CD14-positive monocyte (primary cell): ENCODE results near the gene TPD52L1. TPM values are rescaled to one million over a fixed set of nuclear protein-coding genes. Genes with fewer than 3 reads are reported as not detected.

Experiments
- DNase-seq, 3 donors: peaks; one replicate each; pipeline ENCODE4 v3.0.0-alpha.2; 2011 to 2022
- H2AFZ ChIP-seq: 2 replicates; pipeline ENCODE4 v1.6.0; 2012; ENCODE audit warnings: mild to moderate bottlenecking, low read depth, low read length, inconsistent platforms; ENCODE audit not compliant: insufficient read depth, poor library complexity, severe bottlenecking
- H3K27ac ChIP-seq, 2 donors: 1 replicate in 1 of 2; 2 replicates in 1 of 2; pipeline ENCODE4 v1.5.1; 2012 to 2013; ENCODE audit warnings: low read length in 2 of 2, control low read depth in 1 of 2, inconsistent platforms in 1 of 2, low read depth in 1 of 2, mild to moderate bottlenecking in 1 of 2
- H3K27me3 ChIP-seq, 2 donors: one replicate each; pipeline versions ENCODE4 v1.6.0 to v1.6.1; 2011 to 2013; ENCODE audit warnings: low read length in 2 of 2; ENCODE audit not compliant: control insufficient read depth in 2 of 2, insufficient read depth in 2 of 2
- H3K36me3 ChIP-seq, 2 donors: replicated peaks in 1 of 2; 1 replicate in 1 of 2; 2 replicates in 1 of 2; pipeline versions ENCODE4 v1.5.1 to v1.6.1; 2012 to 2013; ENCODE audit warnings: low read length in 2 of 2, control low read depth in 1 of 2, inconsistent platforms in 1 of 2, mild to moderate bottlenecking in 1 of 2; ENCODE audit not compliant: insufficient read depth in 2 of 2, control insufficient read depth in 1 of 2
- H3K4me1 ChIP-seq, 2 donors: 1 replicate in 1 of 2; 2 replicates in 1 of 2; pipeline versions ENCODE4 v1.5.1 to v1.6.1; 2012 to 2013; ENCODE audit warnings: low read length in 2 of 2, control low read depth in 1 of 2, inconsistent platforms in 1 of 2, mild to moderate bottlenecking in 1 of 2, moderate library complexity in 1 of 2; ENCODE audit not compliant: insufficient read depth in 2 of 2, control insufficient read depth in 1 of 2
- H3K4me2 ChIP-seq: replicated peaks from 2 replicates; pipeline ENCODE3; 2012; ENCODE audit warnings: low read length, moderate library complexity, mild to moderate bottlenecking; ENCODE audit not compliant: poor library complexity, severe bottlenecking; ENCODE audit errors: extremely low read depth
- H3K4me3 ChIP-seq, 3 experiments: fragments of 200-600 bp in 1 of 3; sonication (generic) in 1 of 3; replicated peaks in 1 of 3; 1 replicate in 2 of 3; 2 replicates in 1 of 3; pipeline ENCODE4 v1.5.1; 2011 to 2013; ENCODE audit warnings: low read length in 3 of 3, mild to moderate bottlenecking in 3 of 3, control low read depth in 2 of 3, low read depth in 2 of 3, inconsistent platforms in 1 of 3, moderate library complexity in 1 of 3
- H3K79me2 ChIP-seq: 2 replicates; pipeline ENCODE4 v1.6.0; 2012; ENCODE audit warnings: mild to moderate bottlenecking, control low read depth, inconsistent platforms, low read length, moderate library complexity; ENCODE audit not compliant: insufficient read depth
- H3K9ac ChIP-seq: 2 replicates; pipeline ENCODE4 v1.6.0; 2017; ENCODE audit warnings: low read length, mild to moderate bottlenecking; ENCODE audit not compliant: insufficient read depth, poor library complexity, severe bottlenecking
- H3K9me3 ChIP-seq, 2 donors: replicated peaks in 1 of 2; 1 replicate in 1 of 2; 2 replicates in 1 of 2; pipeline versions ENCODE4 v1.5.1 to v1.6.1; 2012 to 2013; ENCODE audit warnings: low read length in 2 of 2, control low read depth in 1 of 2; ENCODE audit not compliant: control insufficient read depth in 1 of 2, insufficient read depth in 1 of 2
- H4K20me1 ChIP-seq: 2 replicates; pipeline ENCODE4 v1.6.0; 2012; ENCODE audit warnings: mild to moderate bottlenecking, low read length, control low read depth, moderate library complexity; ENCODE audit not compliant: insufficient read depth
- H3K27ac Mint-ChIP-seq, 7 donors: one replicate each; pipeline ENCODE4 v1.8.0; 2020; ENCODE audit warnings: mild to moderate bottlenecking in 7 of 7, mixed read lengths in 7 of 7, moderate library complexity in 6 of 7, inconsistent platforms in 2 of 7
- H3K27me3 Mint-ChIP-seq, 3 donors: one replicate each; pipeline ENCODE4 v1.8.0; 2021 to 2022; ENCODE audit warnings: low read depth in 3 of 3, mild to moderate bottlenecking in 3 of 3, mixed read lengths in 3 of 3, moderate library complexity in 3 of 3, inconsistent platforms in 1 of 3
- H3K36me3 Mint-ChIP-seq, 2 donors: one replicate each; pipeline ENCODE4 v1.8.0; 2020; ENCODE audit warnings: mixed read lengths in 2 of 2, inconsistent platforms in 1 of 2, mild to moderate bottlenecking in 1 of 2
- H3K4me1 Mint-ChIP-seq: one replicate; pipeline ENCODE4 v1.8.0; 2020; ENCODE audit warnings: mild to moderate bottlenecking, mixed read lengths
- H3K4me3 Mint-ChIP-seq, 2 donors: one replicate each; pipeline ENCODE4 v1.8.0; 2020; ENCODE audit warnings: mild to moderate bottlenecking in 2 of 2, mixed read lengths in 2 of 2, moderate library complexity in 1 of 2
- H3K9me3 Mint-ChIP-seq, 7 donors: one replicate each; pipeline ENCODE4 v1.8.0; 2020 to 2022; ENCODE audit warnings: mixed read lengths in 7 of 7, mild to moderate bottlenecking in 6 of 7, moderate library complexity in 6 of 7, inconsistent platforms in 2 of 7
- CTCF ChIP-seq: fragments of 200-600 bp; IDR thresholded peaks from one replicate; pipeline ENCODE4 v1.8.0; 2022; ENCODE audit warnings: antibody characterized with exemption, mild to moderate bottlenecking
- WGBS: methylation state at CpG from one replicate; pipeline ENCODE4 v1.1.5; 2013; ENCODE audit warnings: missing lambda C conversion rate; ENCODE audit not compliant: insufficient coverage; 5-methylcytosine and 5-hydroxymethylcytosine counted together
- intact Hi-C, 2 donors: fragments of 100-400 bp; cut with micrococcal nuclease; formaldehyde crosslinking; loops; one replicate each; pipeline versions ENCODE4 v1.15.0 to v1.15.1; 2023
- polyA plus RNA-seq, 3 donors: library from polyadenylated mRNA; depleted of rRNA in 1 of 3; unstranded in 2 of 3; stranded (reverse) in 1 of 3; fragments of 300-500 nt in 2 of 3; fragments of >200 nt in 1 of 3; fragmentation: Illumina TruSeq in 2 of 3; gene quantifications; 1 replicate in 2 of 3; 2 replicates in 1 of 3; pipeline ENCODE4 v1.2.3, GENCODE V29; 2012 to 2021

The TPD52L1 gene
- polyA plus RNA-seq, 3 donors, result not detected

- H3K27me3 ChIP-seq, result no peaks in the 10 kb centered on the region
- intact Hi-C loops, result no loop called here
- no peaks in the 10 kb centered on the region for H3K36me3 Mint-ChIP-seq
- H3K4me1 Mint-ChIP-seq, result peaks cover 6% of the 10 kb centered on the region
- no CpG with 5 or more reads among the region's 1 CpG for WGBS
- H3K4me3 Mint-ChIP-seq, result no peak overlapping the region
- H3K9me3 Mint-ChIP-seq, result peaks cover 0 to 3% (median 0%) of the 10 kb centered on the region in 7 donors
- no peak overlapping the region for H3K4me3 ChIP-seq
- H3K9ac ChIP-seq, result no peak overlapping the region
- H3K4me1 ChIP-seq, result peaks cover 0 to 2% of the 10 kb centered on the region in 2 donors
- no peak overlapping the region for H3K27ac Mint-ChIP-seq
- TF ChIP-seq CTCF, result no peak
- no peak overlapping the region for H3K27ac ChIP-seq
- no peak for DNase-seq
- no peak overlapping the region for H2AFZ ChIP-seq
- H3K79me2 ChIP-seq, result no peaks in the 10 kb centered on the region
- H3K36me3 ChIP-seq, result no peaks in the 10 kb centered on the region
- H4K20me1 ChIP-seq, result no peaks in the 10 kb centered on the region
- H3K27me3 Mint-ChIP-seq, result no peaks in the 10 kb centered on the region
- H3K4me2 ChIP-seq, result no peak overlapping the region
- H3K9me3 ChIP-seq, result no peaks in the 10 kb centered on the region
These were observed 78.9 kb downstream of the TPD52L1 start for GRCh38 chr6:125232466-125232865.

- H3K27me3 ChIP-seq, result no peaks in the 10 kb centered on the region
- H3K4me2 ChIP-seq, result no peak overlapping the region
- Mint-ChIP-seq H3K4me1 (peaks cover 6% of the 10 kb centered on the region), H3K27ac (no peak overlapping the region), H3K9me3 (peaks cover 0 to 5% (median 0%) of the 10 kb centered on the region in 7 donors), H3K36me3 (no peaks in the 10 kb centered on the region), H3K4me3 (no peak overlapping the region), H3K27me3 (no peaks in the 10 kb centered on the region)
- H3K9me3 ChIP-seq, result no peaks in the 10 kb centered on the region
- no peaks in the 10 kb centered on the region for H3K36me3 ChIP-seq
- no peak overlapping the region for H3K4me3 ChIP-seq
- no CpG with 5 or more reads among the region's 3 CpGs for WGBS
- TF ChIP-seq CTCF, result no peak
- DNase-seq, result no peak
- no peak overlapping the region for H2AFZ ChIP-seq
- no peaks in the 10 kb centered on the region for H3K79me2 ChIP-seq
- no peak overlapping the region for H3K27ac ChIP-seq
- H3K4me1 ChIP-seq, result peaks cover 0 to 2% of the 10 kb centered on the region in 2 donors
- intact Hi-C loops, result no loop called here
- H3K9ac ChIP-seq, result no peak overlapping the region
- H4K20me1 ChIP-seq, result no peaks in the 10 kb centered on the region
These were observed 79.6 kb downstream of the TPD52L1 start for GRCh38 chr6:125233202-125233601.
